ENCODE measurements around the gene NETO1.

Gene NETO1

DNA sequence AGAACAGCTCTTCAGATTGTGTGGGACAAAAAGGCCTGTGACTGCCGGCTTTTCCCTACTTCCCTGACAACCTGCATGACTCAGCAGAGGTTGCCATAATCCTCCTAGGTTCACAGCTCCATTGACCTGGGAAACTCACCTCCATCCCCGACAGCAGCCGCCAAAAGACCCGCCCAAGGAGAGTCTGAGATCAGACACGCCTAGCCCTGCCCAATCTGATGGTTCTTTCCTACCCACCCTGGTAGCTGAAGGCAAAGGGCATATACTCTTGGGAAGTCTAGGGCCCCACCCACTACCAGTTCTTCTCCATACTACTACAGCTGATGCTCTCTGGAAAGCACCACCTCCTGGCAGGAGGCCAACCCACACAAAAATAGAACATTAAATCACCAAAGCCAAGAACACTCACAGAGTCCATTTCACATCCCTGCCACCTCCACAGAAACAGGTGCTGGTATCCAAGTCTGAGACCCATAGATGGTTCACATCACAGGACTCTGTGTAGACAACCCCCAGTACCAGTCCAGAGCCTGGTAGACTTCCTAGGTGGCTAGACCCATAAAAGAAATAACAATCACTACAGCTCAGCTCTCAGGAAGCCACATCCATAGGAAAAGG, 140.6 kb downstream of the NETO1 start:
- no peak for DNase-seq (ENCODE audit: low spot score)
- TF ChIP-seq, protein P1, sequence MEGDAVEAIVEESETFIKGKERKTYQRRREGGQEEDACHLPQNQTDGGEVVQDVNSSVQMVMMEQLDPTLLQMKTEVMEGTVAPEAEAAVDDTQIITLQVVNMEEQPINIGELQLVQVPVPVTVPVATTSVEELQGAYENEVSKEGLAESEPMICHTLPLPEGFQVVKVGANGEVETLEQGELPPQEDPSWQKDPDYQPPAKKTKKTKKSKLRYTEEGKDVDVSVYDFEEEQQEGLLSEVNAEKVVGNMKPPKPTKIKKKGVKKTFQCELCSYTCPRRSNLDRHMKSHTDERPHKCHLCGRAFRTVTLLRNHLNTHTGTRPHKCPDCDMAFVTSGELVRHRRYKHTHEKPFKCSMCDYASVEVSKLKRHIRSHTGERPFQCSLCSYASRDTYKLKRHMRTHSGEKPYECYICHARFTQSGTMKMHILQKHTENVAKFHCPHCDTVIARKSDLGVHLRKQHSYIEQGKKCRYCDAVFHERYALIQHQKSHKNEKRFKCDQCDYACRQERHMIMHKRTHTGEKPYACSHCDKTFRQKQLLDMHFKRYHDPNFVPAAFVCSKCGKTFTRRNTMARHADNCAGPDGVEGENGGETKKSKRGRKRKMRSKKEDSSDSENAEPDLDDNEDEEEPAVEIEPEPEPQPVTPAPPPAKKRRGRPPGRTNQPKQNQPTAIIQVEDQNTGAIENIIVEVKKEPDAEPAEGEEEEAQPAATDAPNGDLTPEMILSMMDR (IDR thresholded peaks at IDR 0.05; ENCODE audit: extremely low read depth, insufficient read depth, missing control alignments) = no peak
- in situ Hi-C loops (cut with MboI; ENCODE audit: low pct_unique_long_range_greater_than_20kb, low sequenced_read_pairs, unreplicated experiment) = no loop called here

DNA sequence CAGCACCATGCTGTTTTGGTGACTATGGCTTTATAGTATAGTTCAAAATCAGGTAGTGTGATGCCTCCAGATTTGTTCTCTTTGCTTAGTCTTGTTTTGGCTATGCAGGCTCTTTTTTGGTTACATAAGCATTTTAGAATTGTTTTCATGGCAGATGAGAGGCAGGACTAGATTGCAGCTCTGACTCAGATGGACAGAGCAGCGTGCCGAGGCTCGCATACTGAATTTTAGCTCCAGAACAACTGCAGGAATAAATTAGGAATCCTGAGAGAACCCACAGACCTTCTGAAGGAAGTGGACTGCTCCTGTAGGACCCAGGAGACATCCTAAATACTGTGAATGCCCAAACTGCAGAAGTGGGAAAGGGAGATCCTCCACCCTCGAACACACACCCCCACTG, 141.6 kb downstream of the NETO1 start:
- in situ Hi-C loops (cut with MboI; ENCODE audit: low pct_unique_long_range_greater_than_20kb, low sequenced_read_pairs, unreplicated experiment) = no loop called here

DNA sequence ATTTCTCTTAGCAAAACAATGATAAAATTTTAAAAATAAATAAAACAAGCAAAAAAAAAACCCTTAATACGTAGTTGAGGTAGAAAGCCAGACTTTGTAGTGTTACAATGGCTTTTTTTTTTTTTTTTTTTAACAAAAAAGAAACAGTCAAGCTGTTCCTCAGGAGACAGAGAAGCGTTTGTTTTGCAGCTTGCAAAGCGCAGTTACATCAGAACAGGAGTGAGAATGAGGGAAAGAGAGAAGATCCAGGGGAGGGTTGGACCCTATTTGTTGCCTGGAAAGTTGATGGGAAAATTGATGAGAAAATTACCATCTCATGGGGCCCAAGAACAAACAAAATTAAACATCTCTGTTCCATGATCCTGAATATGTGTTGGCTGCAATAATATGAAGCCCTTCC, 146.5 kb downstream of the NETO1 start:
- no peak for DNase-seq (ENCODE audit: low spot score)
- TF ChIP-seq, protein P1 (IDR thresholded peaks at IDR 0.05; ENCODE audit: extremely low read depth, insufficient read depth, missing control alignments) = no peak
- in situ Hi-C loops (cut with MboI; ENCODE audit: low pct_unique_long_range_greater_than_20kb, low sequenced_read_pairs, unreplicated experiment) = no loop called here

More for the DNA sequence above, 141.6 kb downstream of the NETO1 start:
- TF ChIP-seq, protein P1 (IDR thresholded peaks at IDR 0.05; ENCODE audit: extremely low read depth, insufficient read depth, missing control alignments) = no peak
- no peak for DNase-seq (ENCODE audit: low spot score)

DNA sequence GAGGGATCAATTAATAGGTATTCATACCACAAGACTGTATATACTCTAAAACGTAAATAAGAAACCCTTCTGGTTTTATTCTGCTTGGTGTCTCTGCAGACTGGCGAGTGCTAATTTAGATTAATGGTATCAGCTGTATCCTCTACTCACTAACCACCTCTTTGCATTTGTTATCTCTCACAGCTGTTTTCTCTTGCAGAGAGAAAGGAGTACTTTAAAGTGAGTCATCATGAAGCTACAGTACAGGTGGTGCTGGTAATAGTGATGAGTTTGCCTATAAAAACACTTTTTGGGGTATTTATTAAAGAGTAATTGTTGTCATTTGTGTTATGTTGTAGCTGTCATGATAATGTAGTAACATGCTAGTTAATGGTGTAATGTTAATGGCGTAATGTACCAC, 147.7 kb downstream of the NETO1 start:
- in situ Hi-C loops (cut with MboI; ENCODE audit: low pct_unique_long_range_greater_than_20kb, low sequenced_read_pairs, unreplicated experiment) = no loop called here
- DNase-seq (ENCODE audit: low spot score) = no peak
- TF ChIP-seq, protein P1 (IDR thresholded peaks at IDR 0.05; ENCODE audit: extremely low read depth, insufficient read depth, missing control alignments) = no peak

DNA sequence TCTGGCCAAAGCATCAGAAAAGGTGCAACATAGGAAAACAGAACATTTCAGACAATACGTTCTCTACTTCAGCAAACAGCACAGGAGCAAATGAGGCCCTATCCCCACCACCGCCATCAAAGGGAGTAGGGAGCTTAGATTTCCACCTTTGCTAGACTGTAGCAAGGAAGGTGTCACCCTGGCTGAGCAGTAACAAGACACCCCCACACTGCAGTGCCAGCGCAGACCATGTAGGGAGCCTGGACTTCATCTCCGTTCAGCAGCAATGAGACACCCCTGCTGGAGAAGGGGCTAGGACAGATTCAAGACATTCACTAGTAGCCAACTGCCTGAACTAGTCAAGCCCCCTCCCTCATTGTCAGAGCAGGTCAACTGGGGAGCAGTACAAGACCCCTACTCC, 163.6 kb downstream of the NETO1 start:
- TF ChIP-seq, protein P1 (IDR thresholded peaks at IDR 0.05; ENCODE audit: extremely low read depth, insufficient read depth, missing control alignments) = no peak
- in situ Hi-C loops (cut with MboI; ENCODE audit: low pct_unique_long_range_greater_than_20kb, low sequenced_read_pairs, unreplicated experiment) = no loop called here
- no peak for DNase-seq (ENCODE audit: low spot score)

DNA sequence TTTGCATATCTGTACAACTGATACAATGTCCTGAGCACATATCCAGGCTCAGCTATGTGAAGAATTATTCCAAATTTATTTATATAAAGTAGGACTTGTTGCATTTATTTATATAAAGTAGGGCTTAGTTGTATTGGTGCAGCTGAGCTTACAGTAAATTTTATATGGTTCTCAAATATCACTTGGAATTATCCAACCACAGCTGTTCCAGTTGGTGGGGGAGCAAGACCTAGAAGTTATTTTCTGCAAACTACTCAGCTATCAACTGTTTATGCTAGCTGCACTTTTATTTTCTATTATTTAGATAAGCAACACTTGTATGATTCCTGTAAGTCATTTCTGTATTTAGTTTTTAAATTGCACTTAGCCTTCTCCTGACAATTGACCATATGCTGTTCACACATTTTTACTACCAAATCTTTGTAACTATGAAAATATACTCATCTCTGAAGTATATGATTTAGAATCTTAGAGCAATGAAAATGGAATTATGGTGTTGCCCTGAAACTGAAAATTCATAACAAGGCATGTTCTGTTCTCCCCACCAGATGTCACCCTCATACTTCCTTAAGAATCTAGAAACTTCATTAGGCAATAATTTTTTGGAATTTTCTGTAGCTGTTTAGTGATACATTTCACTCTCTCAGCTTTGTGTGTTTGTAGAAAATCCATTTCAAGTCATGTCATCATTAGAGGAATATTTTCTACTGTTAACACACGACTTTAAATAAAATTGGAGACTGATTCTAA, 166.7 kb downstream of the NETO1 start:
- TF ChIP-seq, protein P1 (IDR thresholded peaks at IDR 0.05; ENCODE audit: extremely low read depth, insufficient read depth, missing control alignments) = peak; percentile 21
- no peak for DNase-seq (ENCODE audit: low spot score)
- in situ Hi-C loops (cut with MboI; ENCODE audit: low pct_unique_long_range_greater_than_20kb, low sequenced_read_pairs, unreplicated experiment) = no loop called here

Data from GM13977 (cell line).